Measurements from ENCODE around the gene DISC1.

GRCh38 chr1:231952154-231952553 is 325.6 kb downstream of the DISC1 start:
- TF ChIP-seq, protein P1, sequence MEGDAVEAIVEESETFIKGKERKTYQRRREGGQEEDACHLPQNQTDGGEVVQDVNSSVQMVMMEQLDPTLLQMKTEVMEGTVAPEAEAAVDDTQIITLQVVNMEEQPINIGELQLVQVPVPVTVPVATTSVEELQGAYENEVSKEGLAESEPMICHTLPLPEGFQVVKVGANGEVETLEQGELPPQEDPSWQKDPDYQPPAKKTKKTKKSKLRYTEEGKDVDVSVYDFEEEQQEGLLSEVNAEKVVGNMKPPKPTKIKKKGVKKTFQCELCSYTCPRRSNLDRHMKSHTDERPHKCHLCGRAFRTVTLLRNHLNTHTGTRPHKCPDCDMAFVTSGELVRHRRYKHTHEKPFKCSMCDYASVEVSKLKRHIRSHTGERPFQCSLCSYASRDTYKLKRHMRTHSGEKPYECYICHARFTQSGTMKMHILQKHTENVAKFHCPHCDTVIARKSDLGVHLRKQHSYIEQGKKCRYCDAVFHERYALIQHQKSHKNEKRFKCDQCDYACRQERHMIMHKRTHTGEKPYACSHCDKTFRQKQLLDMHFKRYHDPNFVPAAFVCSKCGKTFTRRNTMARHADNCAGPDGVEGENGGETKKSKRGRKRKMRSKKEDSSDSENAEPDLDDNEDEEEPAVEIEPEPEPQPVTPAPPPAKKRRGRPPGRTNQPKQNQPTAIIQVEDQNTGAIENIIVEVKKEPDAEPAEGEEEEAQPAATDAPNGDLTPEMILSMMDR (IDR thresholded peaks at IDR 0.05; ENCODE audit: poor library complexity, severe bottlenecking) = no peak
- no peak for TF ChIP-seq RAD21 (conservative IDR thresholded peaks at IDR 0.05)
- TF ChIP-seq MXI1 (conservative IDR thresholded peaks at IDR 0.05; ENCODE audit: poor library complexity, severe bottlenecking) = no peak
- TF ChIP-seq EZH2 (IDR thresholded peaks at IDR 0.05; ENCODE audit: borderline replicate concordance, insufficient read depth, low read length, poor library complexity, severe bottlenecking) = no peak
- TF ChIP-seq SMC3 (conservative IDR thresholded peaks at IDR 0.05; ENCODE audit: poor library complexity) = no peak
- no peak for TF ChIP-seq POLR2AphosphoS5 (IDR thresholded peaks at IDR 0.05)
- TF ChIP-seq EP300 (conservative IDR thresholded peaks at IDR 0.05; ENCODE audit: poor library complexity, severe bottlenecking) = no peak
- no peak for TF ChIP-seq TAF1 (IDR thresholded peaks at IDR 0.05; ENCODE audit: low read depth)
- TF ChIP-seq REST (IDR thresholded peaks at IDR 0.05; ENCODE audit: borderline replicate concordance) = no peak

All from neural cell (in vitro differentiated cells).